Psoas muscle (tissue), 8 donors: Measurements from ENCODE around the gene ZNF619. TPM values are rescaled to one million over a fixed set of nuclear protein-coding genes. Genes with fewer than 3 reads are reported as not detected.

ENCODE experiments used
- ATAC-seq, 4 donors: fragments of 200-7000 bp; cut with Tn5 transposase; one replicate each; pipeline ENCODE4 v1.9.1; 2020; ENCODE audit warnings: moderate library complexity in 3 of 4, mild to moderate bottlenecking in 2 of 4
- DNase-seq, 2 donors: peaks; one replicate each; pipeline ENCODE4 v3.0.0-alpha.2; 2020
- H3K27ac ChIP-seq: fragments of 200-600 bp; one replicate; pipeline ENCODE4 v1.8.0; 2022
- H3K27me3 ChIP-seq, 3 donors: fragments of 200-600 bp in 1 of 3; one replicate each; pipeline versions ENCODE4 v1.6.1 to v1.8.0; 2013 to 2022; ENCODE audit warnings: low read length in 2 of 3, mild to moderate bottlenecking in 2 of 3, moderate library complexity in 1 of 3; ENCODE audit not compliant: insufficient read depth in 3 of 3
- H3K36me3 ChIP-seq, 2 donors: fragments of 200-600 bp in 1 of 2; one replicate each; pipeline versions ENCODE4 v1.6.1 to v1.8.0; 2013 to 2022; ENCODE audit warnings: low read depth in 1 of 2, mild to moderate bottlenecking in 1 of 2, moderate library complexity in 1 of 2; ENCODE audit not compliant: insufficient read depth in 1 of 2
- H3K4me1 ChIP-seq: fragments of 200-600 bp; one replicate; pipeline ENCODE4 v1.8.0; 2022
- H3K4me3 ChIP-seq: fragments of 200-600 bp; one replicate; pipeline ENCODE4 v1.8.0; 2022; ENCODE audit warnings: mild to moderate bottlenecking
- H3K9me3 ChIP-seq: fragments of 200-600 bp; one replicate; pipeline ENCODE4 v1.8.0; 2022
- CTCF ChIP-seq: fragments of 200-600 bp; IDR thresholded peaks from one replicate; pipeline ENCODE4 v1.8.0; 2022; ENCODE audit warnings: antibody characterized with exemption
- WGBS, 3 donors: extraction: QIAGEN DNeasy Blood & Tissue Kit; methylation state at CpG; one replicate each; pipeline versions ENCODE4 v1.1.6 to v1.1.7; 2013; 5-methylcytosine and 5-hydroxymethylcytosine counted together
- intact Hi-C, 2 donors: fragments of 100-400 bp; cut with DNase I; formaldehyde crosslinking; loops; one replicate each; pipeline versions ENCODE4 v1.11.0 to v1.14.2; 2022
- polyA plus RNA-seq, 3 donors: library from polyadenylated mRNA; stranded (reverse); fragments of 200-250 nt; gene quantifications; one replicate each; pipeline ENCODE4 v1.2.3, GENCODE V29; 2013
- total RNA-seq, 4 donors: library from RNA; stranded (reverse); fragmentation: NEBNext Ultra II Directional in 2 of 4; extraction: Animal tissue kit (Norgen Biotek cat#: 25700) in 2 of 4; gene quantifications; one replicate each; pipeline versions ENCODE4 v1.2.1 to v1.2.4, GENCODE V29; 2021 to 2023
- donor health status: healthy with polysubstance abuse.
- donor health status: DM: no; HTN: no; CAD: no; lungs with moderate emphysema.
- donor health status: Bipolar disorder and iron deficiency.
- donor health status: healthy.
- donor health status: DM: yes; HTN: yes; CAD: no.
- donor health status: DM: no; HTN: no; CAD: no.
- donor health status: DM: no; HTN: no; CAD: no.
- donor health status: DM: yes; HTN: yes; CAD: no.

ZNF619 gene
- total and polyA plus RNA-seq, 7 donors: 0.82 to 4.9 (median 3.2) TPM

GRCh38 chr3:40490916-40491315 is 14.0 kb downstream of the ZNF619 start:
- DNase-seq (no peak), ATAC-seq (no peak)
- Histone ChIP-seq H3K9me3 (peaks cover 24% of the 10 kb centered on the region), H3K27ac (no peak overlapping the region), H3K36me3 (peaks cover 15 to 27% of the 10 kb centered on the region in 2 donors), H3K27me3 (no peaks in the 10 kb centered on the region), H3K4me3 (no peak overlapping the region), H3K4me1 (no peaks in the 10 kb centered on the region)
- intact Hi-C loops: no loop called here
- WGBS, 3 donors: 93 to 94% (median 94%) methylated on average over 5 of the region's 5 CpGs
- TF ChIP-seq CTCF: no peak

GRCh38 chr3:40494698-40495097 is 17.8 kb downstream of the ZNF619 start:
- Histone ChIP-seq H3K27me3 (no peaks in the 10 kb centered on the region), H3K27ac (no peak overlapping the region), H3K9me3 (no peaks in the 10 kb centered on the region), H3K4me1 (no peaks in the 10 kb centered on the region), H3K36me3 (no peaks in the 10 kb centered on the region), H3K4me3 (no peak overlapping the region)
- intact Hi-C loops: no loop called here
- DNase-seq (no peak), ATAC-seq (no peak)
- 29 to 45% (median 31%) methylated on average over 2 of the region's 2 CpGs for WGBS, 3 donors
- TF ChIP-seq CTCF: no peak

- H3K4me1 ChIP-seq: no peaks in the 10 kb centered on the region
- H3K36me3 ChIP-seq: no peaks in the 10 kb centered on the region
- WGBS, 3 donors: 83 to 88% (median 84%) methylated on average over 2 of the region's 2 CpGs
- no peak overlapping the region for H3K4me3 ChIP-seq
- TF ChIP-seq CTCF: no peak
- H3K27ac ChIP-seq: no peak overlapping the region
- ATAC-seq (no peak), DNase-seq (no peak)
- H3K9me3 ChIP-seq: no peaks in the 10 kb centered on the region
- H3K27me3 ChIP-seq: no peaks in the 10 kb centered on the region
- intact Hi-C loops: no loop called here
These were observed 20.4 kb downstream of the ZNF619 start for GRCh38 chr3:40497288-40497687.

GRCh38 chr3:40499952-40500351 is 23.0 kb downstream of the ZNF619 start:
- H3K4me3 ChIP-seq: no peak overlapping the region
- 90 to 97% (median 95%) methylated on average over 1 of the region's 1 CpG for WGBS, 3 donors
- no peak for TF ChIP-seq CTCF
- intact Hi-C loops: no loop called here
- no peaks in the 10 kb centered on the region for H3K9me3 ChIP-seq
- ATAC-seq (no peak), DNase-seq (no peak)
- H3K36me3 ChIP-seq: no peaks in the 10 kb centered on the region
- peaks cover 4% of the 10 kb centered on the region for H3K4me1 ChIP-seq
- no peaks in the 10 kb centered on the region for H3K27me3 ChIP-seq
- H3K27ac ChIP-seq: no peak overlapping the region

- Histone ChIP-seq H3K9me3 (no peaks in the 10 kb centered on the region), H3K27me3 (no peaks in the 10 kb centered on the region), H3K36me3 (no peaks in the 10 kb centered on the region), H3K4me1 (peaks cover 16% of the 10 kb centered on the region), H3K4me3 (no peak overlapping the region), H3K27ac (no peak overlapping the region)
- 91 to 93% (median 93%) methylated on average over 2 of the region's 2 CpGs for WGBS, 3 donors
- ATAC-seq: no peak
- intact Hi-C loops: no loop called here
- TF ChIP-seq CTCF: no peak
- DNase-seq: no peak
These were observed 25.1 kb downstream of the ZNF619 start for GRCh38 chr3:40502034-40502433.
